Activated CD4-positive, alpha-beta T cell treated with anti-CD3 and anti-CD28 coated beads, Interleukin-2, amount 10 ng/mL, durations not matched to agents 24 days and 14 days (primary cell): ENCODE results near the gene DBNL. TPM values are rescaled to one million over a fixed set of nuclear protein-coding genes. Genes with fewer than 3 reads are reported as not detected.
"Not testable (repeated sequence)": the region's sequence is repeated elsewhere in the genome, so short reads cannot be mapped to it uniquely, and the experiment has no call there.

ENCODE experiments used
- DNase-seq: peaks from one replicate; pipeline ENCODE4 v3.0.0; 2022
- H3K27ac Mint-ChIP-seq: one replicate; pipeline ENCODE4 v1.8.0; 2022; ENCODE audit warnings: mild to moderate bottlenecking, mixed read lengths
- H3K27me3 Mint-ChIP-seq: one replicate; pipeline ENCODE4 v1.8.0; 2022; ENCODE audit warnings: mixed read lengths
- H3K36me3 Mint-ChIP-seq: one replicate; pipeline ENCODE4 v1.8.0; 2022; ENCODE audit warnings: low read depth, mild to moderate bottlenecking, mixed read lengths
- H3K4me1 Mint-ChIP-seq: one replicate; pipeline ENCODE4 v1.8.0; 2021; ENCODE audit warnings: mixed read lengths
- H3K4me3 Mint-ChIP-seq: one replicate; pipeline ENCODE4 v1.8.0; 2022; ENCODE audit warnings: mild to moderate bottlenecking, moderate library complexity, mixed read lengths
- H3K9me3 Mint-ChIP-seq: one replicate; pipeline ENCODE4 v1.8.0; 2021; ENCODE audit warnings: mixed read lengths
- intact Hi-C: fragments of 100-400 bp; cut with micrococcal nuclease; formaldehyde crosslinking; loops from one replicate; pipeline ENCODE4 v1.15.1; 2023
- total RNA-seq: library from RNA; stranded (reverse); gene quantifications from 2 replicates; pipeline ENCODE4 v1.2.3, GENCODE V29; 2022

Gene DBNL
- total RNA-seq, 1 donor from 2014 or later = 127 TPM

- H3K36me3 Mint-ChIP-seq, H3K4me3 Mint-ChIP-seq, H3K27ac Mint-ChIP-seq, H3K9me3 Mint-ChIP-seq, H3K27me3 Mint-ChIP-seq, H3K4me1 Mint-ChIP-seq, DNase-seq, intact Hi-C loops: not testable (repeated sequence)
Measured at GRCh38 chr7:44033971-44034844, 10.3 kb upstream of the DBNL start.

- H3K4me1 Mint-ChIP-seq, intact Hi-C loops, H3K27ac Mint-ChIP-seq, H3K36me3 Mint-ChIP-seq, H3K27me3 Mint-ChIP-seq, H3K9me3 Mint-ChIP-seq, H3K4me3 Mint-ChIP-seq: not testable (repeated sequence)
- DNase-seq = peak; percentile 85
Measured at GRCh38 chr7:44036364-44036763, 8.1 kb upstream of the DBNL start.

GRCh38 chr7:44037951-44038350 is 6.6 kb upstream of the DBNL start:
- H3K36me3 Mint-ChIP-seq, H3K27ac Mint-ChIP-seq, DNase-seq, intact Hi-C loops, H3K4me3 Mint-ChIP-seq, H3K27me3 Mint-ChIP-seq, H3K4me1 Mint-ChIP-seq, H3K9me3 Mint-ChIP-seq: not testable (repeated sequence)

GRCh38 chr7:44038553-44038952 is 5.9 kb upstream of the DBNL start:
- H3K27me3 Mint-ChIP-seq, H3K4me1 Mint-ChIP-seq, intact Hi-C loops, H3K36me3 Mint-ChIP-seq, H3K9me3 Mint-ChIP-seq, DNase-seq, H3K4me3 Mint-ChIP-seq, H3K27ac Mint-ChIP-seq: not testable (repeated sequence)

- Mint-ChIP-seq H3K27ac (peak overlapping the region; percentile 82), H3K4me1 (peaks cover 14% of the 10 kb centered on the region), H3K4me3 (peak overlapping the region; percentile 75)
- H3K9me3 Mint-ChIP-seq, H3K36me3 Mint-ChIP-seq, intact Hi-C loops, H3K27me3 Mint-ChIP-seq: not testable (repeated sequence)
- DNase-seq = peak; percentile 95
Measured at GRCh38 chr7:44038961-44039558, 5.4 kb upstream of the DBNL start.

GRCh38 chr7:44039800-44040492 is 4.6 kb upstream of the DBNL start:
- H3K36me3 Mint-ChIP-seq, intact Hi-C loops: not testable (repeated sequence)

GRCh38 chr7:44040493-44040891 is 4.0 kb upstream of the DBNL start:
- not testable (repeated sequence) for H3K9me3 Mint-ChIP-seq, H3K27me3 Mint-ChIP-seq
- H3K27ac Mint-ChIP-seq = peak overlapping the region; percentile 83

More at GRCh38 chr7:44039800-44040492, 4.6 kb upstream of the DBNL start:
- Mint-ChIP-seq H3K4me3 (peak overlapping the region; percentile 83), H3K27ac (peak overlapping the region; percentile 58), H3K4me1 (peaks cover 14% of the 10 kb centered on the region)
- DNase-seq, H3K27me3 Mint-ChIP-seq, H3K9me3 Mint-ChIP-seq: not testable (repeated sequence)

GRCh38 chr7:44042221-44042620 is 2.3 kb upstream of the DBNL start:
- DNase-seq = no peak
- no peaks in the 10 kb centered on the region for H3K9me3 Mint-ChIP-seq
- H3K36me3 Mint-ChIP-seq = peaks cover 23% of the 10 kb centered on the region
- peaks cover 35% of the 10 kb centered on the region for H3K4me1 Mint-ChIP-seq
- intact Hi-C loops = no loop called here
- H3K4me3 Mint-ChIP-seq = peak overlapping the region; percentile 19
- H3K27me3 Mint-ChIP-seq = no peaks in the 10 kb centered on the region
- no peak overlapping the region for H3K27ac Mint-ChIP-seq

More at GRCh38 chr7:44040493-44040891, 4.0 kb upstream of the DBNL start:
- H3K36me3 Mint-ChIP-seq, intact Hi-C loops: not testable (repeated sequence)
- peaks cover 18% of the 10 kb centered on the region for H3K4me1 Mint-ChIP-seq
- peak overlapping the region; percentile 83 for H3K4me3 Mint-ChIP-seq
- DNase-seq = peak; percentile 89

- Mint-ChIP-seq H3K4me1 (peaks cover 41% of the 10 kb centered on the region), H3K27me3 (no peaks in the 10 kb centered on the region), H3K27ac (peak overlapping the region; percentile 89), H3K9me3 (no peaks in the 10 kb centered on the region), H3K4me3 (peak overlapping the region; percentile 91), H3K36me3 (peaks cover 30% of the 10 kb centered on the region)
- intact Hi-C loops = loop anchor here (1.0 kb wide), 1 partner anchor 25 kb away; no protein-coding TSS in a partner anchor
- DNase-seq = no peak
Measured at GRCh38 chr7:44043902-44044301, 600 bp upstream of the DBNL start.

GRCh38 chr7:44045226-44046014 is 918 bp downstream of the DBNL start:
- Mint-ChIP-seq H3K36me3 (peaks cover 36% of the 10 kb centered on the region), H3K4me1 (peaks cover 48% of the 10 kb centered on the region), H3K27me3 (no peaks in the 10 kb centered on the region), H3K9me3 (no peaks in the 10 kb centered on the region), H3K4me3 (peak overlapping the region; percentile 91), H3K27ac (peak overlapping the region; percentile 88)
- DNase-seq = no peak
- intact Hi-C loops = loop anchor here (1.0 kb wide), 1 partner anchor 37 kb away; the partner anchor contains the start of gene POLM

GRCh38 chr7:44046321-44047061 is 2.0 kb downstream of the DBNL start:
- Mint-ChIP-seq H3K9me3 (no peaks in the 10 kb centered on the region), H3K4me1 (peaks cover 52% of the 10 kb centered on the region), H3K27ac (peak overlapping the region; percentile 88), H3K36me3 (peaks cover 44% of the 10 kb centered on the region), H3K4me3 (peak overlapping the region; percentile 91), H3K27me3 (no peaks in the 10 kb centered on the region)
- peak; percentile 70 for DNase-seq
- intact Hi-C loops = no loop called here

- peak overlapping the region; percentile 12 for H3K4me3 Mint-ChIP-seq
- no peaks in the 10 kb centered on the region for H3K27me3 Mint-ChIP-seq
- peaks cover 56% of the 10 kb centered on the region for H3K36me3 Mint-ChIP-seq
- no peak for DNase-seq
- H3K27ac Mint-ChIP-seq = peak overlapping the region; percentile 20
- intact Hi-C loops = no loop called here
- H3K4me1 Mint-ChIP-seq = peaks cover 56% of the 10 kb centered on the region
- H3K9me3 Mint-ChIP-seq = no peaks in the 10 kb centered on the region
Measured at GRCh38 chr7:44048031-44048795, 3.7 kb downstream of the DBNL start.
